ENCODE data around the gene KLK13. TPM values are rescaled to one million over a fixed set of nuclear protein-coding genes. Genes with fewer than 3 reads are reported as not detected.

Gene KLK13
- total RNA-seq, 2 donors from 2014 or later, result not detected

DNA sequence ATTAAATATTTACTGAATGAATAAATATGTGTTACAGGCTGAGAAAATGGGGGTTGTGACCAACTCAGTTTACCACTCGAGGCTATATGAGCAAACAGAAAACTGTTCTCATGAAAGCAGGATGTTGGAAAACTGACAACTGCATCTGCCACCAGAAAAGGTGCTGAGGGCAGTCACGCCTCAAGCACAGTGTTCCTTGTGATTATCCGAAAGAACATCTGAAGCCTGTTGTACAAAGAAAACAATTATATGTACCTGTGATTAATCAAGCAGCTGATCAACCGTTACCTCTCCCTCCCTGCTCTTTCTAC lies 6.2 kb upstream of the KLK13 start:
- H3K36me3 ChIP-seq, result no peaks in the 10 kb centered on the region
- H3K27ac ChIP-seq, result no peak overlapping the region
- H3K4me1 ChIP-seq, result no peaks in the 10 kb centered on the region
- H3K9ac ChIP-seq (ENCODE audit: low read depth in 2 of 2, low read length in 2 of 2), result no peak overlapping the region
- no peak for DNase-seq
- H3K27me3 ChIP-seq, result peaks cover 8% of the 10 kb centered on the region
- peaks cover 3% of the 10 kb centered on the region for H3K9me3 ChIP-seq
- H3K4me3 ChIP-seq, result no peak overlapping the region
- TF ChIP-seq, protein P1, sequence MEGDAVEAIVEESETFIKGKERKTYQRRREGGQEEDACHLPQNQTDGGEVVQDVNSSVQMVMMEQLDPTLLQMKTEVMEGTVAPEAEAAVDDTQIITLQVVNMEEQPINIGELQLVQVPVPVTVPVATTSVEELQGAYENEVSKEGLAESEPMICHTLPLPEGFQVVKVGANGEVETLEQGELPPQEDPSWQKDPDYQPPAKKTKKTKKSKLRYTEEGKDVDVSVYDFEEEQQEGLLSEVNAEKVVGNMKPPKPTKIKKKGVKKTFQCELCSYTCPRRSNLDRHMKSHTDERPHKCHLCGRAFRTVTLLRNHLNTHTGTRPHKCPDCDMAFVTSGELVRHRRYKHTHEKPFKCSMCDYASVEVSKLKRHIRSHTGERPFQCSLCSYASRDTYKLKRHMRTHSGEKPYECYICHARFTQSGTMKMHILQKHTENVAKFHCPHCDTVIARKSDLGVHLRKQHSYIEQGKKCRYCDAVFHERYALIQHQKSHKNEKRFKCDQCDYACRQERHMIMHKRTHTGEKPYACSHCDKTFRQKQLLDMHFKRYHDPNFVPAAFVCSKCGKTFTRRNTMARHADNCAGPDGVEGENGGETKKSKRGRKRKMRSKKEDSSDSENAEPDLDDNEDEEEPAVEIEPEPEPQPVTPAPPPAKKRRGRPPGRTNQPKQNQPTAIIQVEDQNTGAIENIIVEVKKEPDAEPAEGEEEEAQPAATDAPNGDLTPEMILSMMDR (IDR thresholded peaks at IDR 0.05), result no peak
- intact Hi-C loops (cut with DNase I), result no loop called here

DNA sequence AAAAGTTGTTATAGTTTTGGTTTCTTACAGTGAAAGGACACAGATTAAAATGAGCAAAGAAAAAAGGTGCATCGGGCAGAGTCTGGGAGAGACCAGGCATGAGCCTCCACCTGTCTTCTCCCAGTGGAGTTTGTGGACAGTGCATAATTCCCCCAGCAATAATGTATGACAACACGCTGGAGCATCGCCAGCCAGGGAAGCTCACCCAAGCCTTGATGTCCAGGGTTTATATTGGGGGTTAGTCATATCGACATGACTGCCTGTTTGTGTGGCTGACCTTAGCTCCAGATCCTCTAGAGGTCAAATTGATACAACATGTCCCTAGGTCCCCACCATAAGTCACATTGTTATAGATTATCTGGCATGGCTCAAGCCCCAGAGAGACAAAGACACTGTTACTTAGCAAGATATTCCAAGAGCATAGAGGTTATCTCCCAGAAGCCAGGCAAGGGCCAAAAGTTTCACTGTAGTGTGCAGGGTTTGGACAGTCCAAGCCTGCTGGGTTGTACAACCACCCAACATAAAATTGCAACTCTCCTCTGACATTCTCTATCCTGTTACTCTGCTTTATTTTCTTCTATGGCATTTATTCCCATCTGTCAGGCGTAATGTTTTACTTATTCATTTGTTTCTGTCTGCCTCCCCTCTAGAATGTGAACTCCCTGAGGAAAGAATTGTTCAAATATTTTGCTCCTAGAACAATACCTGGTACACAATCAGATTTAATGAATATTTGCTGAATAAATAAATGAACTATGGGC lies 5.6 kb upstream of the KLK13 start:
- H3K36me3 ChIP-seq, result no peaks in the 10 kb centered on the region
- peaks cover 3% of the 10 kb centered on the region for H3K9me3 ChIP-seq
- TF ChIP-seq, protein P1 (IDR thresholded peaks at IDR 0.05), result no peak
- H3K4me3 ChIP-seq, result no peak overlapping the region
- intact Hi-C loops (cut with DNase I), result no loop called here
- H3K9ac ChIP-seq (ENCODE audit: low read depth in 2 of 2, low read length in 2 of 2), result no peak overlapping the region
- no peak overlapping the region for H3K27ac ChIP-seq
- peaks cover 12% of the 10 kb centered on the region for H3K27me3 ChIP-seq
- no peak for DNase-seq
- H3K4me1 ChIP-seq, result no peaks in the 10 kb centered on the region

GRCh38 chr19:51066393-51067186 lies 1.7 kb upstream of the KLK13 start:
- Histone ChIP-seq H3K27ac (no peak overlapping the region), H3K4me3 (no peak overlapping the region), H3K27me3 (peaks cover 20% of the 10 kb centered on the region), H3K4me1 (no peaks in the 10 kb centered on the region), H3K9ac (ENCODE audit: low read depth in 2 of 2, low read length in 2 of 2) (no peak overlapping the region), H3K36me3 (no peaks in the 10 kb centered on the region), H3K9me3 (no peaks in the 10 kb centered on the region)
- intact Hi-C loops (cut with DNase I), result no loop called here
- DNase-seq, result no peak
- TF ChIP-seq, protein P1 (IDR thresholded peaks at IDR 0.05), result no peak

- Histone ChIP-seq H3K36me3 (no peaks in the 10 kb centered on the region), H3K27ac (no peak overlapping the region), H3K9me3 (no peaks in the 10 kb centered on the region), H3K9ac (ENCODE audit: low read depth in 2 of 2, low read length in 2 of 2) (no peak overlapping the region), H3K27me3 (peaks cover 20% of the 10 kb centered on the region), H3K4me1 (no peaks in the 10 kb centered on the region), H3K4me3 (no peak overlapping the region)
- intact Hi-C loops (cut with DNase I), result no loop called here
- DNase-seq, result no peak
- TF ChIP-seq, protein P1 (IDR thresholded peaks at IDR 0.05), result no peak
Observed at GRCh38 chr19:51065221-51065960, 499 bp upstream of the KLK13 start.

DNA sequence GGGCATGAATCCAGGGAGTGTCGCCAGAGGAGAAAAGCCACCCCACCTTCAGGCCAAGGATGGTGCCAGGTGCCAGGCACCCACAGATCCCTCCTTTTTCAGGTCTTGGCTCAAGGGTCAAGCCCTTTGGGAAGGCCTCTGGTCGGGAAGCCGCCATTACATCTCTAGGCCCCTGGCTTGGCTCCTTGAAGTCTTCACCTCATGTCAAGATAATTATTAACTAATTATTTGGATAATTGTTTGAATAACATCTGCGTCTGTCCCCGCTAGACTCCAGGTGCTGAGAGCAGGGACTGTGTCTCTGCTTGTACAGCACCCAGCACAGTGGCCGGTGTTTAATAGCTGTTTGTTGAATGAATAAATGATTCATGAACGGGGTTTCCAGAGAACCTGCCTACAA lies 1.2 kb downstream of the KLK13 start:
- intact Hi-C loops (cut with DNase I), result no loop called here
- no peaks in the 10 kb centered on the region for H3K36me3 ChIP-seq
- no peaks in the 10 kb centered on the region for H3K9me3 ChIP-seq
- DNase-seq, result no peak
- no peak overlapping the region for H3K4me3 ChIP-seq
- H3K27ac ChIP-seq, result no peak overlapping the region
- H3K9ac ChIP-seq (ENCODE audit: low read depth in 2 of 2, low read length in 2 of 2), result no peak overlapping the region
- H3K27me3 ChIP-seq, result peaks cover 20% of the 10 kb centered on the region
- no peaks in the 10 kb centered on the region for H3K4me1 ChIP-seq
- TF ChIP-seq, protein P1 (IDR thresholded peaks at IDR 0.05), result no peak
